Posterior vena cava (tissue), 2 donors: ENCODE results near the gene GTF3C2. TPM values are rescaled to one million over a fixed set of nuclear protein-coding genes. Genes with fewer than 3 reads are reported as not detected.
"Not testable (repeated sequence)": the region's sequence is repeated elsewhere in the genome, so short reads cannot be mapped to it uniquely, and the experiment has no call there.

Source experiments
- DNase-seq: peaks from one replicate; pipeline ENCODE4 v3.0.0-alpha.2; 2020; ENCODE audit warnings: low spot score
- intact Hi-C, 2 donors: fragments of 100-400 bp; cut with DNase I; formaldehyde crosslinking; loops; one replicate each; pipeline versions ENCODE4 v1.14.1 to v1.14.2; 2022 to 2023
- total RNA-seq, 2 donors: library from RNA; stranded (reverse); fragmentation: NEBNext Ultra II Directional; extraction: Animal tissue kit (Norgen Biotek cat#: 25700); gene quantifications; one replicate each; pipeline ENCODE4 v1.2.1, GENCODE V29; 2021
- donor health status: DM: yes; HTN: yes; CAD: no.
- donor health status: DM: yes; HTN: yes; CAD: no.

The GTF3C2 gene
- total RNA-seq, 2 donors from 2014 or later: 36.9 to 41.3 TPM

DNA sequence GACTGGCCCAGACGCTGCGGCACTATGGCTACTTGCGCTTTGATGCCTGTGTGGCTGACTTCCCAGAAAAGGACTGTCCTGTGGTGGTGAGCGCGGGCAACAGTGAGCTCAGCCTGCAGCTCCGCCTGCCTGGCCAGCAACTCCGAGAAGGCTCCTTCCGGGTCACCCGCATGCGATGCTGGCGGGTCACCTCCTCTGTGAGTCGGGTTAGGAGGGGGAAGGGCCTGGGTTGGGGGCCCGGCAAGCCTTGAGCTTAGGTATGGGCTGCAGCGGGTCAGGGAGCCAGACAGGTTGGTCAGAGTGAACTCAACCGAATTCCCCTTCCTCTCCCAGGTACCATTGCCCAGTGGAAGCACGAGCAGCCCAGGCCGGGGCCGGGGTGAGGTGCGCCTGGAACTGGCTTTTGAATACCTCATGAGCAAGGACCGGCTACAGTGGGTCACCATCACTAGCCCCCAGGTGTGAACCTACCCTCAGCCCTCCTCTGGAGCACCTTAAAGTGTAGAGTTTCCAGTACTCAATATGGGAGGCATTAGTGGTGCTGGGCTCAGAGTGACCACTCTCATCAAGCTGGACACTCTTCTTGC, 19.0 kb upstream of the GTF3C2 start:
- no peak for DNase-seq
- intact Hi-C loops: no loop called here

DNA sequence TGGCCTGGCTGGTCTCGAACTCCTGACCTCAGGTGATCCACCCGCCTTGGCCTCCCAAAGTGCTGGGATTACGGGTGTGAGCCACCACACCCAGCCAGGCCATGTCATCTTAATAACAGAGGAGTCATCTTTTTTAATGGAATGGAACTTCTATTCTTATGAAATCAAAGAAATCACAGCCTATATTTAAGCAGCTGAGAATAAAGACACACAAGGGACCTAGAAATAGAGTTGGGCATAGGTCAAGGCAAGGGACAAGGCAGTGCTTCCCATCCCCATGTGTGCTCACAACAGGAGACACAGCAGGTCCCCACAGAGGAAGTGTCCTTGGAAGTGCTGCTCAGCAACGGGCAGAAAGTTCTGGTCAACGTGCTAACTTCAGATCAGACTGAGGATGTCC, 17.0 kb upstream of the GTF3C2 start:
- intact Hi-C loops: no loop called here
- DNase-seq: no peak

DNA sequence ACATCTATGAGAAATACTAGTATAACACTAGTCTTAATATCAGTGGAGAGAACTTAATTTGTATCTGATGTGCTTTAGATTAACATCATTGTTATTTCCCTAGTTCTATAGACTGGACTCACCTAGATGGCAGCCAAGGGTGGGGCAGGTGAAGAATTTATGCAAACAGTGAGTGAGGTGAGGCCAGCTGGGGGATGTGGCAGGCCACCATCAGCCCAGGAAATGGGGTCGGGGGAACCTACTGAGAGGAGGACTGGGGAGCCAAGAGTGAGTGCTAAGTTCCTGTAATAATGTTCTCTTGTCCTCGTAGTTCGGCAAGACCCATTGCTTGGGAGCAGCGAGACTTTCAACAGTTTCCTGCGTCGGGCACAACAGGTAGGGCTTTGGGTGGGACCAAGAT, 16.4 kb upstream of the GTF3C2 start:
- no peak for DNase-seq
- intact Hi-C loops: no loop called here

DNA sequence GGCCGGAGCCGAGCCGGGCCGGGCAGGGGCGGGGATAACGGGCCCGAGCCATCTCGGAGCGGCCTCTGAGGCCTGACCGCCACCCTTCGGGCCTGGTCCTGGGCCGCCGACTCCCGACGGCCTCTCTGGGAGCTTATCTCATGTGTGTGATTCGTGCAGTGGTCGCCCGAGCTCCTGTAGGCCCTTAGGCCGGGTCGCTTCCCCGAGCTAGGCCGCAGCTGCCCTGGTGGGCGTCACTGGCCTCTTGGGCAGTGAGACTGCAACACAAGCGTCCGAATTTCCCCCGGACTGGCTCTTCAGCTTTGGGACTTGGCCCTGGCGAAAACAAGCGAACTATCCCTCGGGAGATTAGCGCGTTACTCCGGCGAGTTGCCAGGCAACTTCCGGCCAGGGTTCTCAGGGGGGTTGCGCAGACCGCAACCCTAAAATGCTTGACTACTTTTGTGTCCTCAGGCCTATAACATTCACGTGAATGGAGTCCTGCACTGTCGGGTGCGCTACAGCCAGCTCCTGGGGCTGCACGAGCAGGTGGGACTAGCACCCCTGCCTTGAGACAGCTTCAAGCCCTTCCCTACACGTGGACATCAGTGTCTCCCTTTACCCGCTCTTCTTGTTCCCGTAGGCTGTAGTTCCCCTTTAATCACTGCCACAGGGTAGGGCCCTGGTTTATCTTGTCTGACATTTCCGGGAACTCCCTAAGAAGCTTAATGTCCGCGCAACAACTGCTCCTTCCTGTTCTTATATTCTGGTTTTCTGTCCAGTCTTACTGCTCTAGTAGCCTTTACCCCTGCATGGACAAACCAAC, 14.5 kb upstream of the GTF3C2 start:
- intact Hi-C loops: no loop called here
- DNase-seq: peak; percentile 84

DNA sequence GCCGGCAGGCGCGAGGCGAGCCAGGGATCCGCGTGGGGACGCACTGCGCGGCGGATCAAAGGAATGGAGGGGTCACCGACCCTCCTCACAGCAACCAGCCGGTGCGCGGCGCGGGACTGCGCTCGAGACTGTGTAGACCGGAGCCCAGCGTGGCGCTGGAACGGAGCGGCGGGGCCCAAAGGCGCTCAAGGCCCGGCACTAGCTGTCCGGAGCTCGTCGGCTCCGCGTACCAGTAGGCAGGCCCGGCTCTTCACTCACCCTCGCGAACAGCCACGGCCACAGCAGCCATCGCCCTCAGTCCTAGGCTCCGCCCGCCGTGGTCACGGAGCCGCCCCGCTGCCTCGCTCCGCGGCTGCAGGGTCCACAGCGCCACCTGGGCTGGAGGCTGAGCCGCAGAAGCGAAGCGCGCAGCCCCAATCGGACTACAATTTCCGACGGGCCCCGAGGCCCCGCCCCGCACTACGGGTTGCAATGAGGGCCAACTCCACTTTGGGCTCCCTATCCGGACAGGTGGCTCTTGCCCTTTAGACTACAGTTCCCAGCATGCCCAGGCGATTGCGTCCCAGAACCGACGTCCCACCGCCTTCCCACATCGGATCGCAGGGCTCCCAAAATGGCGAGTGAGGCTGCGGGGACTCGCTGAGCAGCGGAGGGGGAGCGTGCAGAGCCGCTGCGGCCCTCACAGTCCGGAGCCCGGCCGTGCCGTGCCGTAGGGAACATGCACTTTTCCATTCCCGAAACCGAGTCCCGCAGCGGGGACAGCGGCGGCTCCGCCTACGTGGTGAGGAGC, 13.7 kb upstream of the GTF3C2 start, which contains the start of the genes EIF2B4 and SNX17:
Gene EIF2B4 (minus strand): TSS at position 313 of the 790 bp plus-strand sequence. CDS start 24 bp downstream, at position 289.
Gene SNX17 (plus strand): TSS at position 591 of the 790 bp plus-strand sequence. CDS start 128 bp downstream, at position 719.
- intact Hi-C loops: no loop called here

DNA sequence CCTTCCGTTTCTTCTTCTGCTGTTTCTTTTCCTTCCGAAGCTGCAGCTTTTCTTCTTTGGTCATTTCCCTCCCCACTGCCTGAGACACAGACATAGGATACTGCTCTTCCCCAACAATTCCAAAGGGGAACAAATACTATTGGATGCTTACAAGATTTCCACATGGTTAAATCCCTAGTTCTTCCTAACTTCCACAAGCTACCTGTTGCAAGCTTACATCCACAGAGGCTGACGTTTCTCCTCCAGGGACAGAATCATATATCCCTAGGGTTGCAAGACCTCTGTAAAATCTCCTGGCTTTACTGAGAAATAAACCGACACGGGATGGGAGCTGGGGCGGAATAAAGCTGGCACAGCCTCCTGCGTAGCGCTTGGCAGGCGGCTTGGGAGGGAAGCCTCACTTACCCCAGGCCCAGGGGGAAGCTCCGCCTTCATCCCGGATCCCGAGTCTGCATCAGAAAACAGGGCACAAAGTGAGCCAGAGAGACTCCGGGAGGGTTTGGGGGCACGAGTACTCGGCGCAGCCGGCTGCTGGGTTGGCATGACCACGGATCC, 13.0 kb upstream of the GTF3C2 start:
- peak; percentile 91 for DNase-seq
- intact Hi-C loops: no loop called here

More for the DNA sequence above, 13.7 kb upstream of the GTF3C2 start, which contains the start of the genes EIF2B4 and SNX17:
- DNase-seq: peak; percentile 100

DNA sequence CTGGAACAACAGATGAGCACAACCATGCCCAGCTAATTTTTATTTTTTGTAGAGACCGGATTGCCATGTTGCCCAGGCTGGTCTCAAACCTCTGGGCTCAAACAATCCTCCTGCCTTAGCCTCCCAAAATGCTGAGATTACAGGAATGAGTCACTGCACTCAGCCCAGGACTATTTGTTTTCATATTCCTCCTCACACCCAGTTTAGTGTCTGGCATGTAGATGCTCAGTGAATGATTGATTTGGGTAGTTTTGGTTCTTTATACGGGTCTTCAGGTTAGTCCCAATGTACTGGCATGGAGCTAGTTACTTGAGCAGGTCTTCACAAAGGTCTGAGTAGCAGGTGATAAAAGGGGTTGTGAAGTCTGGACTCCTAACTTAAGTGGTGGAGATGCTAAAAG, 7.4 kb upstream of the GTF3C2 start:
- intact Hi-C loops: no loop called here
- DNase-seq: no peak

DNA sequence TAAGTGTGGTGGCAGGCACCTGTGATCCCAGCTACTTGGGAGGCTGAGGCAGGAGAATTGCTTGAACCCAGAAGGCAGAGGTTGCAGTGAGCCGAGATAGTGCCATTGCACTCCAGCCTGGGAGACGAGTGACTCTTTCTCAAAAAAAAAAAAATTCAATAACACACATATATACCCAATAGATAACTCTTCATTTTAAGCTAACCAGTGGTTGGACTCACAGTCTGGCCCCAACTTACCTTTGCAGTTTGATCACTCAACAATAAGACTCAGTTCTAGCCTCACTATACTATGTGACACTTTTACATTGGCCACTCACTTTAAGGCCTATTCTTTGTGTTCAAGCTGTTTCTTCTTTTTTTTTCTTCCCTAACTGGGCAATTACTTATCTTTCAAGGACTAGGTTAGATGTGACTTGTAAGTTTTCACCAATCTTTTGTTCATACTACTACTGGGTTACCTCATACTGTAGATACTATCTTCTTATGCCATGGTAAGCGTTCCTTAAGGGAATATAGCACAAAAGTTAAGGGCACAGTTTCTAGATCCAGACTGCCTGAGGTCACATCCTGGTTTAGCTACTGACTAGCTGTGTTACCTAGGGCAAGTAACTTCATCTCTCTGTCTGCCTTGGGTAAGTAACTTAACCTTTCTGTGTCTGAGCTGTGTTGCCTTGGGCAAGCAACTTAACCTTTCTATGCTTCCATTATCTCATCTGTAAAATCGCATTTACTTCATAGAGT, 6.3 kb upstream of the GTF3C2 start:
- intact Hi-C loops: no loop called here
- DNase-seq: no peak

DNA sequence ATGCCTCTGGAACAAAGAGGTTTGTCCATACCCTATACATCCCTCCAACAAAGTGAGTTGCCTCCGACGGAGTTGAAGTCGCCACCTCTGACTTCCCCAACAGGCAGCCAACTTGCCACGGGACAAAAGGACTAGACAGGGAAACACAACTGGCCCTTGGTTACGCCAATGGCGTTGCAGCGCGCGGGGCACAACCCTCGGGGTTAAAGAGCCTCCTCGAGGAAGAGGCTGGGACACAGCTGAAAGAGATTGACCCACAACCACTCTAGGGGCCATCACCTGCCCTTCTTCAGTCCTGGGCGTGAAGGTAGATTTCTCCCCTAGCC, 545 bp downstream of the GTF3C2 start:
- intact Hi-C loops: no loop called here
- DNase-seq: peak; percentile 83

DNA sequence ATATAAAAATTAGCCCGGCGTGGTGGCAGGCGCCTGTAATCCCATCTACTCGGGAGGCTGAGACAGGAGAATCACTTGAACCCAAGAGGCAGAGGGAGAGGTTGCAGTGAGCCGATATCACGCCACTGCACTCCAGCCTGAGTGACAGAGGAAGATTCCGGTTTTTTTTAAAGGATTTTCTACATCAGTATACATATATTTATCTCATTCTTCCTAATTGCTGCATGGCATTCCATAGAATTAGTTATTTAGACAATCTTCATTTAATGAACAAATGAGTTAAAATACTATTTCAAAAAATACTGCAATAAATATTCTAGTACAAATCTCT, 2.0 kb downstream of the GTF3C2 start:
- no peak for DNase-seq
- intact Hi-C loops: no loop called here

DNA sequence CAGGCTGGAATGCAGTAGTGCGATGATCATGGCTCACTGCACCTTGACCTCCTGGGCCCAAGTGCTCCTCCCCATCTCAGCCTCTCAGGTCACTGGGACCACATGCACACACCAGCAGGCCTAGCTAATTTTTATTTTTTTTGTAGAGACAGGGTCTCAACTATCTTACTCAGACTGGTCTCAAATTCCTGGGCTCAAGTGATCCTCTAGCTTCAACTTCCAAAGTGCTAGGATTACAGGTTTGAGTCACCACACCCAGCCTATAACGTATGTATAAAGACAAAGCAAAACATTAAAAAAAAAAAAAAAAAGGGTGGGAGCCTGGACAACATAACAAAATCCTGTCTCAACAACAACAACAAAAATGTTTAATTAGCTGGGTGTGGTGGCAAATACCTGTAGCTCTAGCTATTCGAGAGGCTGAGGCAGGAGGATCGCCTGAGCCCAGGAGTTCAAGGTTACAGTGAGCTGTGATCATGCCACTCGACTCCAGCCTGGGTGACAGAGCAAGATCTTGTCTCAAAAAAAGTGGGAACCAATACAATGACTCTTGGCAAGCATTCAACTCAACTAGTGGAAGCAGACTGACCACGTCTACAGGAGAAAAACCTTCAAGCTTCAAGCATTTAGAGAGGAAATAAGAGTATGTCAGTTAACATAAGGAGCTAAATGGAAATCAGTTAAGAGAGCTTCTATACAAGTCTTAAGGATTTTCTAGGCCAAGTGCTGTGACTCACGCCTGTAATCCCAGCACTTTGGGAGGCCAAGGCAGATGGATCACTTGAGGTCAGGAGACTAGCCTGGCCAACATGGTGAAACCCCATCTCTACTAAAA, 2.6 kb downstream of the GTF3C2 start:
- no peak for DNase-seq
- intact Hi-C loops: no loop called here

DNA sequence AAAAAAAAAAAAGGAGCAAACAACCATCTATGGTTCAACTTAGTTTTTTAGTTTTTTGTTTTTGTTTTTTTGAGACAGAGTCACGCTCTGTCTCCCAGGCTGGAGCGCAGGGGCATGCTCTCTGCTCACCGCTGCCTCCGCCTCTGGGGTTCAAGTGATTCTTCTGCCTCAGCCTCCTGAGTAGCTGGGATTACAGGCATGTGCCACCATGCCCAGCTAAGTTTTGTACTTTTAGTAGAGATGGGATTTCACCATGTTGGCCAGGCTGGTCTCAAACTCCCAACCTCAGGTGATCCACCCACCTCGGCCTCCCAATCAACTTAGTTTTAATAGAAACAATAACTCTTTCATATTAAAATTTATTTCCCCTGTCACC, 3.2 kb downstream of the GTF3C2 start:
- intact Hi-C loops, DNase-seq: not testable (repeated sequence)

DNA sequence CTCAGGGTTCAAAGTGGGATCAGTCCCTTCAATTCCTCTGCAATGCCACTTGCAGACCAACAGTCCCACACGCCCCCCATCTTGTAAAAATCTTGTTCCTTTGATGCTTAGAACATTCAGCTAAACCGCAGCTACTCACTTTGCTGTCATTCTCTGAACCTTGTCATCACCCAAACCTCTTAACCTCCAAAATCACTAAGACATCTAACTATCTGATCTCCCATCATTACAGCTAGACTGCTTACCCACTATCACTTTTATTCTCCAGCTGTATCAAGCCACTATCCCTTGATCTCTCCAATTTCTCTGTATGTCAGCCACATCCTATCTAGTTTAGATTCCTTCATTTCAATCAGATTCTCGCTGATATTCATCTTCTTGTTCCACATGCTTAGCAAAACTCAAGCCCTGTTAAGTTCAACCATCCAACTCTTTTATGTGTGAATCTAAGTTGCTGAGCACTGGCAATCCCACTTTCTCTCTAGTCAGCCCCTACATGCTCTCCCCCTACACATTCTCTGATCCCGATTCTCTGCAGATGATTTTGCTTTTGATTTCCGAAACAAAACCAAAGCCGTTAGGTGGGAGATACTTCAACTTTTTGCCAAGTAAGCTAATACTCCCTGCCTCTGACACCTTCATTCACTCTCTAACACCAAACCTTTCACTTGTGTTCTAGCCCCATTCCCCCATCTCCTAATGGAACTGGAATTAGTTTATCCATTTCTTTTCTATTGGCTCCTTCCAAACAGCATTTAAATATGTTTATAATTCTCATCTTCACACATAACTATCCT, 4.6 kb downstream of the GTF3C2 start:
- DNase-seq: no peak
- intact Hi-C loops: no loop called here

DNA sequence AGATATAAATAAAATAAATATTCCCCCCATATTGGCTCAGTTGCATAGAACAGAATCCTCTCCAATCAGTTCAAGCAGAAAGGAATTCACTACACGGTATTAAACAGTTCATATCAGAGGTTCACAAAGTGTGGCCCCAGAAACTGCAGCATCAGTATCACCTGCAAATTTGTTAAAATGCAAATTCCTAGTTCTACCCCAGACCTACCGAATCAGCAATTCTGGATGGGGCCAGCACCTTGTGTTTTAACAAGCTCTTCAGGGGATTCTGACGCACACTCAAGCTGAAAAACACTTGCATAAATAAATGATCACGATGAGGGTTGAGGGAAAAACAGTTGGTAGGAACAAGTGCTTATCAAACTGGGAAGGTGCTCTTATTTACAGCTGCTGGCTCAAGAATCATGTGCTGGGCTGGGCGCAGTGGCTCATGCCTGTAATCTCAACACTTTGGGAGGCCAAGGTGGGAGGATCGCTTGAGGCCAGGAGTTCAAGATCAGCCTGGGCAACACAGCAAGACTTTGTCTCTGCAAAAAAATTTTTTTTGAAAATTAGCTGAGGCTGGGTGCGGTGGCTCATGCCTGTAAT, 6.4 kb downstream of the GTF3C2 start:
- intact Hi-C loops: no loop called here
- DNase-seq: no peak

DNA sequence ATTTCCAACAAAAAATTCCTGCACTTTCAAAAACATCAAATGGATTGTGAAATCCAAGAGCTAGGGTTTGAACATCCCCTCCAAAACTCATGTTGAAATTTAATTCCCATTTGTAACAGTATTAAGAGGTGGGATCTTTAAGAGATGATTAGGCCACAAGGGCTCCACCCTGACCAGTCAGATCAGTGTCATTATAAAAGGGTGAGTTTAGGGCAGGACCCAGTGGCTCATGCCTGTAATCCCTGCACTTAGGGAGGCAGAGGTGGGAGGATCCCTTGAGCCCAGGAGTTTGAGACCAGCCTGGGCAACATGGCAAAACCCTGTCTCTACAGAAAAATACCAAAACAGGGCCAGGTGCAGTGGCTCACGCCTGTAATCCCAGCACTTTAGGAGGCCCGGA, 8.9 kb downstream of the GTF3C2 start:
- no peak for DNase-seq
- intact Hi-C loops: no loop called here

DNA sequence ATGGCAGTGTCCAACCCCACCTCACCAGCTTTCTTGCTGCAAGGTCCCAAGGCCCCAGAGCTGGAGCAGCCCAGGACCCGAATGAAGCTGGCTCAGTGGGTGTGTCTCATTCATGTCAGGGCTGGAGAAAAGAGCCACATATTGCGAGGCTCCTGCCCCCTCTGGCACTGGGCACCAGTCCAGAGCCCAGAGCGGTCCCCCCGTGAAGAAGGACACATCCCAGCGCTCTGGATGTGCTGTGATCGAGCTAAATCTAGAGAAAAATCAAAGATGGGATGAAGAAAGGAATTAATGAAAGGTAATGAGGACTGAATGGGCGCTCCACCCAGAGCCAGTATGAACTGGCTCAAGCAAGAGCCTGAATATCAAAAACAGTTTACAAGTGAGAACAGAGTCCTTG, 20.4 kb downstream of the GTF3C2 start:
- intact Hi-C loops: no loop called here

DNA sequence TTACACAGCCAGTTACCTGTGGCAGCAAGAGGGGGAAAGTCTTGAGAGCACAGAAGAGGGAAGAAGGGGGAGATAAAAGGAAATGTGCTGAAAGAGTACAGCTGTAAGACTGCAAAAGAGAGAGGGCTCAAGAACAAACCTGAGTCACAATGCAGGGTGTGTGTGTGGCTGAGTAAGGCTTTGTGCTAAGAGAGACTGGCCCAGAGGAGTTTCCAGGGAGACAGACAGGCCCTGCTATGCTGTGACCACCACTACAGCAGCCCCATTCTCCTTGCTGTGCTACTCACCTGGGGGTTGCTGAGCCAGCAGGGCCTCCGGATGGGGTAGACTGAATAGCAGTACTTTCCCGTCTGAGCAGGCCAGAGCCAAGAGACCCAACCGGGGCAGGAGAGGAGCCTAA, 21.3 kb downstream of the GTF3C2 start:
- DNase-seq: peak; percentile 25
- intact Hi-C loops: no loop called here

More for the DNA sequence above, 20.4 kb downstream of the GTF3C2 start:
- peak; percentile 62 for DNase-seq
